Stomach (tissue), 4 donors: ENCODE measurements around the gene IFIH1.

ENCODE experiments used
- CTCF ChIP-seq, 7 experiments: fragments of 450-650 bp in 4 of 7; fragments of 200-600 bp in 3 of 7; sonication (generic) in 3 of 7; IDR thresholded peaks; one replicate each; pipeline ENCODE4 v1.5.1; 2016 to 2019; ENCODE audit warnings: antibody characterized with exemption in 7 of 7, control low read depth in 2 of 7, mild to moderate bottlenecking in 1 of 7
- POLR2A ChIP-seq, 4 donors: fragments of 450-650 bp; IDR thresholded peaks; one replicate each; pipeline ENCODE4 v1.6.1; 2016; ENCODE audit warnings: antibody characterized with exemption in 4 of 4, control low read depth in 2 of 4, mild to moderate bottlenecking in 1 of 4, moderate library complexity in 1 of 4

GRCh38 chr2:162317058-162317742 is 1.3 kb downstream of the IFIH1 start:
- TF ChIP-seq CTCF (IDR thresholded peaks at IDR 0.05) (no peak), POLR2A (IDR thresholded peaks at IDR 0.05) (no peak)
